GM19193 (cell line): ENCODE measurements around the gene KCNQ5.
A peak's percentile ranks its signal among the peaks of the same experiment; 100 is the strongest.

Experiments used
- POLR2A ChIP-seq: IDR thresholded peaks from 4 replicates; pipeline ENCODE4 v1.6.1; 2011; ENCODE audit not compliant: insufficient read depth, insufficient read length; ENCODE audit errors: extremely low read depth

KCNQ5 gene

GRCh38 chr6:72621291-72622093, at the start of gene KCNQ5:
TSS of gene KCNQ5 (plus strand) at chr6:72622064.
- TF ChIP-seq POLR2A, result no peak

DNA sequence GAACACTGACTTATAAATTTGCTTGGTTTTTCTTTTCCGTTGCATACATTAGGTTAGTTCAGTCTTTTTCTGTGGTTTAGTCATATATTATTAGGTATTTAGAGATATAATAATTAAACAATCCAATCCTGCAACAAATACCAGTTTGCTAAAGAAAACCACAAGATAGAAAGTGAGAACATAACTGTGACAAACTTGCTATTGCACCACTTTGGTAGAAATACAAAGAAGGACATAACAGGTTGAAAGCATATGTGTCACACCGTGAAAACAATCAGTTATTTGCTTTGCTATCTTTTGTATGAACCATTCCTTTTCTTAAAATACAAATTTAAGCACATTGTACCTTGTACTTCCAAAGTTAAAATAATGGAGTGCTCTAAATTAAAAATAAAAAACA, 42.0 kb upstream of the KCNQ5 start:
- no peak for TF ChIP-seq POLR2A

DNA sequence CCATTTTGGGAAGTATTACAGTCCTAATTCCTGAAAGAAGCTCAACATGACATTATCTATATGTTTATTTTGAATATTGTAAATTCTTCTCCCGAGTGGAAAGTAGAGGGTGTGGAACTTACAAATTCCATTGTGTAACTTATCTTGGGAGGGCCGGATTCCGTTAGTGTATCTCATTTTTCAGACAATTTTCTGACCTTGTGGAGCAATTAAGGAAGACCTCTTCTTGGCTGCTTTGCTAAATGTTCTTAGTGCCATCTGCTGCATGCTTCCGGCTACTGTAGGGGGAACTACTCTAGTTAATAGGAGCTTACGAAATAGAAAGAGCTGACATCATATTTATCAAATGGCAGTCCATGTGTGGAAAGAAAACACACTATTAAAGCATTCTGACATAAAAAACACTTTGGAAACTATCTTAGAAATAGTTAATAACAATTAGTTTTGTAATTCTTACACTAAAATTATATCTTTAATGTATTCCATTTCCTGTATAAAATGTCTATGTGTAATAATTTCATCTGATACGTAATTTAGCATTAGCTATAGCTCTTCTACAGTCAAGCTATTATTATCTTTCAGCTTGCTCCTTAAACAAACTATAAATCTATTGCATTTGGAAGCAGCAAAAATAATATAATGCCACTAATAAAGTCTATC, 41.5 kb upstream of the KCNQ5 start:
- TF ChIP-seq POLR2A, result no peak

DNA sequence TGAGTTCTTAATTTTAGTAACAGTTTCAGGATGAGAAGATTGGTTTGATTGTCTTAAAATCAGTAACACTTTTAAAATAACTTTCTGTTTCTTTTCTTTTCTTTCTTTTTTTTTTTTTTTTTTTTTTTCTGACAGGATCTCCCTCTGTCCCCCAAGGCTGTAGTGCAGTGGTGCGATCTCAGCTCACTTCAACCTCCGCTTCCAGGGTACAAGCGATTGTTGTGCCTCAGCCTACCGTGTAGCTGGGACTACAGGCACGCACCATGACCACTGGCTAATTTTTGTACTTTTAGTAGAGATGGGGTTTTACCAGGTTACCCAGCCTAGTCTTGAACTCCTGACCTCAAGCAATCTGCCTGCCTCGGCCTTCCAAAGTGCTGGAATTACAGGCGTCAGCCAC, 33.7 kb upstream of the KCNQ5 start:
- no peak for TF ChIP-seq POLR2A

- no peak for TF ChIP-seq POLR2A
These were observed 32.8 kb upstream of the KCNQ5 start for GRCh38 chr6:72589096-72589495.

- no peak for TF ChIP-seq POLR2A
These were observed 26.1 kb upstream of the KCNQ5 start for GRCh38 chr6:72595812-72596211.

- no peak for TF ChIP-seq POLR2A
These were observed 5.4 kb upstream of the KCNQ5 start for GRCh38 chr6:72616406-72617015.

DNA sequence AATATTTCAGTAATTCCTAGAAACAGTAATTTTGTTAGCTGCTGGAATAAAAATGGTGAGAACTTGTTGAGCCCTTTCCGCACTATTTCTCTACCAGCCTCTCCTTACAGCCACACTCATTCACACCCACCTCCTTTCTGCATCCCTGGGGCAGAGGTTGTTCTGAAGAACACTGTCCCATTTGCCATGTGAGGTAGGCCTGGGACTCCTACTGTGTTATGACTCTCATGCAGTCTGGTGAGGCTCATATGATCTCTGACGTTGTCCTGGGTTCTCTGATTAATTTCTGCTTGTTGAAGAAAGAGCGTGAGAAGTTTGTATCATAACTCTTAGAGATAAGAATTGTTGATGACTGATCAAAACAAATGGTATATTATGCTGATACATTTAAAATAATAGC, 4.1 kb upstream of the KCNQ5 start:
- TF ChIP-seq POLR2A, result no peak

DNA sequence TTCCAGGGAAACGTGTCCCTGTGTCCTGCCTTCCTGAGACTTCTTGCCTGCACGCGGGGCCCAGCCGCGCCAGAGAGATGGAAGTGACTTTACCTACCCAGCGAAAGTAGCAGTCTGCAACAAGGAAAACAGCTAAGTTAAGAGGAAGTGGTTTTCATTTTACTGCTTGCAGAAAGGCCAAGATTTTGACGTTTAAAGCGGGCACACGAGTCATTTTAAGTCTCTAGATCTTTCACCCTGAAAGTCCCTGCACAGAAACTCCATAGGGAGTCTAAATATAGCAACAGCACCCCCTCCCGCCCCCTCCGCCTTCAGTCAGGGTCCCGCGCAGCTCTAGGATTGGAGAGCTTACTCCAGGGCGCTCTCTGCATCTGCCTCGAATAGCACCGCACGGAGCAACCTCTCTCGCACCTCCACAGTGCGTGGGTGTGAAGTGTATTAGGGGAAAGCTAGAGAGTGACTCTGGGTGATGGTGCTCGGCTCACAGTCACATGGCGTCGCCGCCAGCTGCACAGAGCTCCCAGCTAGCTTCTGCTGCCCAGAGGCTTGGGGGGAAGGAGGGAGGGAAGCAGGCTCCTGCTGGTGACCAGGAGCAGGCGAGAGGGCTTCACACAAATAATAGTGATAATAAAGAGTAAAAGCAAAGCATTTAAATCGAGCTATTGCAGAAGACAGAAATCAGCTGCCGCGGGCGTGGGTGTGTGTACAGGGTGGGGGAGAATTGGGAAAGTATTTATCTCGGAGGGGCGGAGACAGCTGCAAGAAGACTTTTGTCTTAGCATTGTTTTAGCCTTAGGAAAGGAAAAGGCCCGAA, 1.8 kb upstream of the KCNQ5 start:
- TF ChIP-seq POLR2A, result peak; percentile 48

DNA sequence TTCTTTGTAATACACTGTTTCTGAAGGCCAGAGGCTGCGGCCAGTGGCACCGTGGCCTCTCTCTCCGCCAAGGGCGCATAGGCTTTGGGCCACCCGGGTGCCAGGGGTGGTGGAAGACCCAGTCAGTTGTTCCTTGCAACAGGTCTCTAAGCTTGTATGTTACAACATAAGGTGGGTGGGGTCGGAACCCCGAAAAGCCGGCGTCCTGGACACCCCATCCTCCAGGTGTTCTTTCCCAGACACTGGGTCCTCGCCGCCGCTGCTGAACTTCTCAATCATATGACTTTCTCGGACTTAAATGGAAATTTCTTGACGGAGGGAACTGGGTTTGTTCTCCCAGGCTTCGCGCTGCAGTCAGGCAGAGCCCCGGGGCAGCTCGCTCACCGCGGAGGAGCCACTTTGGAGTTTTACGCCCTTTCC, 983 bp upstream of the KCNQ5 start:
- no peak for TF ChIP-seq POLR2A

GRCh38 chr6:72622094-72622940, 453 bp downstream of the KCNQ5 start:
- TF ChIP-seq POLR2A, result no peak

GRCh38 chr6:72623808-72624207, 1.9 kb downstream of the KCNQ5 start:
- no peak for TF ChIP-seq POLR2A

- no peak for TF ChIP-seq POLR2A
These were observed 2.8 kb downstream of the KCNQ5 start for GRCh38 chr6:72624557-72625160.

GRCh38 chr6:72626126-72626525, 4.3 kb downstream of the KCNQ5 start:
- TF ChIP-seq POLR2A, result no peak

GRCh38 chr6:72627539-72627938, 5.7 kb downstream of the KCNQ5 start:
- no peak for TF ChIP-seq POLR2A

DNA sequence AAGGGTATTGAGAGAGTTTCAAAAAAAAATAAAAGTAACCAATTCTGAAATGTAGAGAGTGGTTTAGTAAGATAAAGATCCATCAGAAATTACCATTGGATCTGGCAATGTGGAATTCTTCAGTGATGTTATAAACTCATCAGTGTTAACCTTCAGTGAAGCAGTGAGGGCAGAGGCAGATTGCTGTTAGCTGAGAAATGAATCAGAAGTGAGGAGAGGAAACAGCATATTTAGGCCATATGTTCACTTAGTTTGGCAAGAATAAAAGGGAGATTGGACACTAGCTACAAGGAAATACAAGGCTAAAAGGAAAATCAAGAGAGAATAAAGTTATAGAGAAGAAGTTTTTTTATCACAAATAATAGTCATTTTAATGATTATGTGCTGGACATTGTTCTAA, 9.6 kb downstream of the KCNQ5 start:
- no peak for TF ChIP-seq POLR2A
